Umbilical cord (tissue), 2 donors: ENCODE results near the gene ARIH2. TPM values are rescaled to one million over a fixed set of nuclear protein-coding genes. Genes with fewer than 3 reads are reported as not detected.

Source experiments
- DNase-seq: peaks from one replicate; pipeline ENCODE4 v3.0.0-alpha.2; 2015; ENCODE audit warnings: low spot score
- total RNA-seq: library from RNA; depleted of rRNA; stranded (reverse); fragments of >200 nt; gene quantifications from one replicate; pipeline ENCODE4 v1.2.3, GENCODE V29; 2014; ENCODE audit warnings: low replicate concordance; ENCODE audit not compliant: insufficient read depth

Gene ARIH2
- total RNA-seq, 1 donor from 2014 or later: 115 TPM

DNA sequence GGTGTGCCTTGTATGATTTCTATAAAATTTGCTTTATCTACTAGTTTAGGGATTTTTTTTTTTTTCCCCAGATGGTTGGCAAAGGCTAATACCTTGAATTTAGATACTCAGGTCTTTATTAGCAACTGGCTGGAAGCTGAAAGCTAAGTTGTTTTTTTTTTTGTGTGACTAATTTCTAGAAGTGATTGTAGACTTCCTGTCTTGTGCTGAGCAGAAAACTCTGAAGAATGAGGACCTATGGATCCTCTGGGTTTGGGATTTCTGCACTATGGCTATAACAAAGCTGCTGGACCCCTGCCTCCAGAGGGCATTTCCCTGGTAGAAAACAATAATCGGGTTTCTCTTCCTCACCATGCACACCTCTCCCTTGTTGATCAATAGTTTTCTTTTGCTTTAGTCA is 10.0 kb downstream of the ARIH2 start:
- DNase-seq: no peak

DNA sequence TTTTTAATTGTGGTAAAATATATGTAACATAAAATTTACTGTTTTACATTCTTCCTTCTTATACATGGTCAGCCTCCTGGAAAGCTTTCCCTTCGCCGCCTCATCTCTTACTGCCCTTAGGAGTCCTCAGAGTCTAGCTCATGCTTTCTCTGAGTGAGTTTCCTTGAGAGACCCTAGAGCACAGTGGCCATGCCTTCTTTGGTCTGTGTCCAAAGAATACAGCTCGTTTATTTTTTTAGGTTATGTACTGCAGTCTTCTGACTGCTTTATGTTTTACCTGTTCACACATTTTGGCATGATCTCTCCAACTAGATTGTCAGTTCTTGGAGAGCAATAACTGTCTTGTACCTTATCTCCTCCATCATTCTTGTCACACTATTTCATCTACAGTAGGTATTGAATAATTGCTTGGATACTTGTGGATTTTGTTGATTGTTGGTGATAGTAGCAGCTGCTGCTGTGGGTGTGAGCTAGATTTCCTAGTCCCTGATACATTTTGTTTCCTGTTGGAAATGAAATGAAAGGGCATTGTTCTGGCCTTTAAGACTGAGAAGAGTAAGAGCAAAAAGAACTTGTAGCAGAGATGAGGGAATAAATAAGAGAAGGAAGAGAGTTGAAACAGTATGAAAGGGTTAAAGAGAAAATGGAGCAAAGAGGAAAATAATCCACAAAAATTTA is 10.9 kb downstream of the ARIH2 start:
- no peak for DNase-seq

DNA sequence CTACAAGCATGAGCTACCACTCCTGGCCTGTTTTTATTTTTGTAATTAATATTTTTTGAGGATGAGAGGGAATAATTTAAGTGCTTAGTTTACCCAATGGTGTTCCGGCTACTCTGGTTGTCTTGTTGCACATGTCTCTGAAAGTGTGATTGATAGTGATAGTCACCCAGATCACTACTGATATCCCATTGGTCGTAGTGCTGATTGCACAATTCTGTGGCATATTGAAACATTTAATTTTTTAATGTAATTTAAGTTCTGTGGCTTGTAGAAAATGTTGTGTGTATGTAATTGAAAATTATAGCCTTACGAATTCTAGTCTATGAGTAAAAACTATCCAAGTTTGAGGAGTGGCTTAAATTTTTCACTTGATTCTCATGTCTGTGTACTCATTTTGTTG is 11.9 kb downstream of the ARIH2 start:
- no peak for DNase-seq

DNA sequence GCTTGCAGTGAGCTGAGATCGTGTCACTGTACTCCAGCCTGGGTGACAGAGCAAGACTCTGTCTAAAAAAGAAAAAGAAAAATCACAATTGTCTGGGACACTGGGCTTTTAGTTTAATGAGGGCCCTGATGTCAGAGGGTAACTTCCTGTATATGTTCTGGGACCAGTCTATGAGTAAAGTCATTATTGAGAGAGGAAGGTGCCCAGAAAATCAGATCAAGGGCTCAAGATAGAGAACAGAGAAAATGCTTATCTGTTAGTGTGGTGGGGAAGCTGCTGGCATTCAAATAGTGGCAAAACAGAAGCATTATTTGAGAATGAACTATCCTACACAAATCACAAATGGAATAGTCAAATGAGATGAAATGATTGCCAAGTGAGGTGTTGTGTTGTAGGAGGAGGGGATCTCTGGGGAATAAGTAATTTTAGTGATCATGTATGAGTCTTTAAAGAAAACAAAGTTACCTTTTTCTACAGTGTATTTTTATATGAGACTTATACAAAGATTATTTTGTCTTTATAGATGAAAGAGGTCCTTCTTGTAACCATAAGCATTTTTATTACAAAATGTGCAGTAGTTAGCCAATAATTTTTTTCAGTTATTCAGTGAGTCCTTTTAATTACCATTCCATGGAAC is 13.4 kb downstream of the ARIH2 start:
- DNase-seq: no peak

DNA sequence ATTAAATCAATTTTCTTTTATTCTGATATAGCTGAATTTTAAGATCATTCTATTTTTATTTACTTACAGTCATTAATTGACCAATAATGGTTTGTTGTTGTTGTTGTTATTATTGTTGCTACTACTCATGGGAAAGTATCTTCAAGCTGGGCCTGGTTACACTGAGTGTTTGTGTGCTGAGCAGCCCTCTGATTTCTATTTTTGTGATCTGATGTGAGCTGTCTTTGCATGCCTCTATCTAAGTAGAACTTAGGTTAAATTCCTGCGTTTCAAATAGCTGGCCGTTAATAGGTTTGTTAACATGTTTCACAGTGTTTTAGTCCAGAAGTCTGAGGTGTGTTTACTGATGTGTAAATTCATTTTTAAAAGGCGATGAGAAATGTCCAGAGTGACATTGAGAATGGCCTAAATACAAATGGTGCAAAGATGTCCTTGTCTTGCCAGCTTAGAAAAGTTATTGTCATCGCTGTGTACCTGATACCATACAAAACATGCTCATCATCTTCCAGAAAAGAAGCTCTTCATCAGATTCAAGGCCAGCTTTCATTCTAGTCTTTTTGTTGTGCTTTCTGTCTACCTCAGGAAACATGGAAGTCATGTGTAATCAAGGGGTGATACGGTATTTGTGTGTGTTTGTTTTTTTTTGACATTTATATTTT is 15.8 kb downstream of the ARIH2 start:
- no peak for DNase-seq

DNA sequence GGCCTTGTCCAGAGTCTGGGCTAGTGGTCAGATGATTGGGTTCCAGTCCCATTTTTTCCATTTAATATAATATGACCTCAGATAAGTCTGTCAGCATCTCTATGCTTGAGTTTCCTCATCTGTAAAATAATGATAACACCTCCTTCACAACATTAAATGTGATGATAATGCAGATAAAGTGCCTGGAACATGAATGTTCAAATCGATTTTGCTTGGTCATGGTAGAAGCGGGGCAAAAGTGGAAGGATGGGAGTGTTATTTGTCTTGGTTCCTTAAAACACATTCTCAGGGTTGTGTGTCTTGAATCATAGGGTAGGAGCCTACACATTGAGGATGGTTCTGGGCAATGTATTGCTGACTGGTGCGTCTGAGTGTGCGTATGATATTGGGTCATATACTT is 16.9 kb downstream of the ARIH2 start:
- no peak for DNase-seq

- no peak for DNase-seq
These were observed 19.5 kb downstream of the ARIH2 start for GRCh38 chr3:48938156-48938555.

DNA sequence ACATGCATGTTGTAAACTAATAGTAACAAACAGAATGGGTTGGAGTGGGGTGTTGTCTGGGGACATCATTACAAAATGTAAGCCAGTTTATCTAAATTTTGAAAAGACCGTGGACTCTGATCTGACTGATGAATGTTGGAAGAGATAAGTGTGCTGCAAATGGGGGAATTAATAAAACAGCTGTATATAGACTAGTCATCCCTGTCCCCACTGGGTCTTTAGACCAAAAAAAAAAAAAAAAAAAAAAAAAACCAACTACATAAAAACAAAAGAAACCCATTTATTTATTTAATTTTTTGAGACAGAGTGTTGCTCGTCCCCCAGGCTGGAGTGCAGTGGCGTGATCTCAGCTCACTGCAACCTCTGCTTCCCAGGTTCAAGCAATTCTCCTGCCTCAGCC is 20.0 kb downstream of the ARIH2 start:
- DNase-seq: no peak

- DNase-seq: no peak
These were observed 26.8 kb downstream of the ARIH2 start for GRCh38 chr3:48945432-48945831.

DNA sequence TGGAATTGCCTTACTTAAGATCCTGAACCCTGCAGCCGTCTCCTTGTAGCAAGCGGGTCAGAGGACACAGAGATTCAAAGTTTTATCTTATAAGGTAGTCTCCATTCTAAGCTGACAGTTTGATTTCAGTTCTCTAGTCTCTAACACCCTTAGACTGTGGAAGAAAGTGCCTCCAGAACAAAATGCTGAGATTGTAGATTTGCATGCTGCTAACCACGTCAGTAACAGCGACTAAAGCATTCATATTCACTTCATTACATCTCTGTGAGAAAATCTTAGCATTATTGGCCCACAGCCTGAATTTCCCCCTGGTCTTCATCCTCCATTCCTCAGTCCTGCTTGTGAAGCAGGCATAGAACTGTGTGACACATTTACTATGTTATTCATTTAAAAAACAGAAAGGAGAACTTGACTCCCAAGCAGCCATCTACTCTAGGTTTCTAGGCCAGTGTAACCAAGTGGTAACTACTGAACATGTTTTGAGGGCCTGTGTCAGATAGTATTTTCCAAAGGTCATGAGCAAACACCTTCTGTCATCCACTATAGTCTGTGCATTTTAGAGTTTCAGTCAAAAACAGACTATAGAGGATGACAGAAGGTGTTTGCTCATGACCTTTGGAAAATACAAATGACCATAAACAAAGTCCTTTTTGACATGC is 27.4 kb downstream of the ARIH2 start:
- DNase-seq: no peak

DNA sequence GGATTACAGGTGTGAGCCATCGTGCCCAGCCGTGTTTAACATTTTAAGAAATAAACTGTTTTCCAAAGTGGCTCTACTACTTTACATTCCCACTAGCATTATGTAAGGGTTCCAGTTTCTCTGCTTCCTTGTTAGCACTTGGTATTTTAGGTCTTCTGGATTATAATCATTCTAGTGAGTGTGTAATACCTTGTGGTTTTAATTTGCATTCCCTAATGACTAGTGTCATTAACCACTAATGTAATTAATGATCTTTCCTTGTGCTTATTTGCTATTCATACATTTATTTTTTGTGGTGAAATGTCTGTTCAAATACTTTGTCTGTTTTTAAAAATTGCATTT is 30.7 kb downstream of the ARIH2 start:
- DNase-seq: no peak

- DNase-seq: no peak
These were observed 31.4 kb downstream of the ARIH2 start for GRCh38 chr3:48950051-48950450.

DNA sequence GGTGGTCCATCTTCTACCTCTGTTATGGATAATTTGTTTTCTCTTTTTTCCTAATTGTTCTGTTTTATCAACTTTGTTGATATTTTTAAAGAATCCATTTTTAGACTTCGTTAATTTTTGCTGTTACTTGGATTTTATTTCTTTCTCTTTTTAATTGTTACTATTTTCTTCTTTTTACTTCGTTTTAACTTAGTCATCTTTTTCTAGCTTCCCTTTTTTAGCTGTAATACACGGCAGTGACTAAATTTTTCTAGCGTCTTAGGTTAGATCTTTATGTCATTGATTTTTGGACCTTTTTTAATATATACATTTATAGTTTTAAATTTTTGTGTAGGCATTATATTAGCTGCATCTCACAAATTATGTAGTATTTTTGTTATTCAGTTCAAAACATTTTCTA is 33.1 kb downstream of the ARIH2 start:
- DNase-seq: no peak

DNA sequence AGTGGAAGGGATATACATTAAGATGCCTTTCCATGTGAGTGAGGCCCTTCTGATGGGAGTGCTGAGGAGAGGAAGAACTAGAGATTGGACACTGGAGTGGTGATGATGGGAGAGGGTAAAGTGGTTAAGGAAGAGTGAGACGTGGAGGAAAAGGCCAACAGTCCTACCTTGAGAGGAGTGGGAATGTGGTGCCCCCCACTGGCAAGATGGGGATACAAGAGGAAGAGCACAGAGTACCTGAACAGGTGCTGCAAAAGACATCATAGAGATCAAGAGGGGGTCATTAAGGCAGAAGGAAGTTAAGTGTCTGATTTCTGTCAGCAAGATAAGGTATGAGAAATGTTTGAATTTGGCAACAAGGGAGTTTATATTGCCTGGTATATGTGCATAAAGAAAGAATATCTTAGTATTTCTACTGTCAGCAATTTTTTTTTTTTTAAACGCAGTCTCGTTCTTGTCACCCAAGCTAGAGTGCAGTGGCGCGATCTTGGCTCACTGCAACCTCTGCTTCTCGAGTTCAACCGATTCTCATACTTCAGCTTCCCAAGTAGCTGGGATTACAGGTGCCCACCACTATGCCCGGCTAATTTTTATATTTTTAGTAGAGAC is 34.0 kb downstream of the ARIH2 start:
- DNase-seq: no peak

GRCh38 chr3:48957006-48957705 is 38.5 kb downstream of the ARIH2 start:
- no peak for DNase-seq

DNA sequence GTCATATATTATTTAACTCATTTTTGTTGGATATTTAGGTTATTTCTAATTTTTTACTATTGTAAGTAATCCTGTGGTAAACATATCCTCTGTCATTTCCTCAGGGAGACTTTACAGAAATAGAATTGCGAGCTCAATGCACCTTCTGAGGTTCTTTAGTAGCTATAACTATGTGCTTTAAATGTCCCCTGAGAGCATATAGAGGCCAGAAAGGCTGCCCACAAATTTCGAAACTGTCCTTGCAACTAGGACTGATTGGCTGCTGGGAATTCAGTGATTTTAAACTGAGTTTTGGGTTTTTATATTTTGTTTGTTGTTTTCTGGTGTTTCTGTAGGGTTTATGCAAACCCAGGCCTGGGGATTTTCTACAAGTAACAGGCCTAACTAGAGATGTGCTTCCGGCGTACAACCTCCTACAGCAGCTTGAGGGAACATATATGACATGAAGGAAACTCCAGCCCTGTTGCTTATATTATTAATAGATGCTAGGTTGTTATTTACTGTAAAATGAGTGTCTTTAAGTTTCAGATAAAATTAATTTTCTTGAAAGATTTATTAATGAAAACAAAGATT is 42.3 kb downstream of the ARIH2 start:
- DNase-seq: no peak

DNA sequence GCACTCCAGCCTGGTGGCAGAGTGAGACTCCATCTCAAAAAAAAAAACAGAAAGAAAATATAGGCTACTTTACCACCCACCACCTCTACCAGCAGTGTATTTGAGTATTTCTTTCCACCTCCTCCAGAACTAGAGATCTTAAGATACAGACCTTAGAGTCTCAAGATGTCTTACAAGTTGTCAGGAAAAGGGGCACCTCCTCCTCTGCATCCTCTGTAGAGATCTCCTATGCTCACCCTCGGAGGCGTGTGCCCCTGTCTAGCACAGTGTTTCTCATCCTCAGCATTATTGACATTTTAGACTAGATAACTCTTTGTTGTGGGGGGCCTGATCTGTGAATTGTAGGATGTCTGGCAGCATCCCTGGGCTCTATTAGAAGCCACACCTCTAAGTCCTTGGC is 43.7 kb downstream of the ARIH2 start:
- no peak for DNase-seq

DNA sequence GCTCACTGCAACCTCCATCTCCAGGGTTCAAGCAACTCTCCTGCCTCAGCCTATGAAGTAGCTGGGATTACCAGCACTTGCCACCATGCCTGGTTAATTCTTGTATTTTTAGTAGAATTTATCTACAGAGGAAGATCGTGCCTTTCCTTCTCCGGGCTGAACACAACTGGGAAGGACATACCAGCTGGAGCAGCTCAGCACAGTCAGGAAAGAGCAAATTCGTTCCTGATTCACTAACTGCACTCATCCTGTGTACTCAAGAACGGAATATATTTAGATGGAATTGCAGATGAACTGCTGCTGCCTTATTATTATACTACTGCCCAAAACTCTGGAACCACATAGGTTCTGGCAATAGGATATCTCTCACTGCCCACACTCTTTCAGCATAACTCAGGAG is 44.3 kb downstream of the ARIH2 start:
- no peak for DNase-seq

DNA sequence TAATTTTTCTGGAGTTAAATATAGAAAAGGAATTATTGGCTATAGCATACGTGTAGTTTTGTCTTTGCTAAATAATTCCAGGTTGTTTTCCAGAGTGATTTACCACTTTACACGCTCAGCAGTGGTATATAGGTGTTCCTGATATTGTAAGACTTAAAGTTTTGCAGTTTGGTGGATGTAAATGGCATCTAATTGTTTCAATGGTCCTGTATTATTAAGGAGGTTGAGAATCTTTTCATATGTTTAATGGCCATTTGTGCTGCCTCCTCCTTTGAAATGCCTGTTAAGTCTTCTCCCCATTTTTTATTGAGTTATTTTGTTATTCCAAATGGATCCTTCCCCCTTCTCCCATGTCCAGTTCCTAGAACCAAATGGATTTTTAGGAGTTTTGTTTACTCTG is 44.9 kb downstream of the ARIH2 start:
- no peak for DNase-seq

- DNase-seq: no peak
These were observed 47.7 kb downstream of the ARIH2 start for GRCh38 chr3:48966367-48966766.

DNA sequence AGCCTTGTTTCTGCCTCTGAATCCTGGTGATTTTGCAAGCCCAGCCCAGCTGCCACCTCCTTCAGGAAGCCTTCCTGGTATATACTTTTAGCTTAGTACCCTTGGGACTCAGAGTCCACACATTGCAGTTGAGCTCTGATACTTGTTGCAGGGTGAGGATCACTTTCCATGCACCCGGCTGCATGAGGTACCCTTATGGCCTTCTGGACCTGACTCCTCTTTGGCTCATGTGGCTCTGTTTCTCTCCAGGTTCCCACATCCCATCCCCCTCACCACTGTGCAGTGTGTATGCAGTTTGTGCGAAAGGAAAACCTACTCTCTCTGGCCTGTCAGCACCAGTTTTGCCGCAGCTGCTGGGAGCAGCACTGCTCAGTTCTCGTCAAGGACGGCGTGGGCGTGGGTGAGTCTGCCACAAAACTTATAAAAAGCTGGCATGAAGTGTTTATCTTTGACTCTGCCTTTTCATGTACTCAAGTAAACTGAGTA is 48.3 kb downstream of the ARIH2 start:
- DNase-seq: no peak
